GM21825 (cell line): ENCODE results near the gene PRPF39.

Experiments
- ATAC-seq: cut with Tn5 transposase; IDR thresholded peaks from one replicate; pipeline ENCODE4 v1.9.1; 2021; ENCODE audit warnings: mild to moderate bottlenecking, moderate library complexity; ENCODE audit not compliant: unreplicated experiment

PRPF39 gene, protein sequence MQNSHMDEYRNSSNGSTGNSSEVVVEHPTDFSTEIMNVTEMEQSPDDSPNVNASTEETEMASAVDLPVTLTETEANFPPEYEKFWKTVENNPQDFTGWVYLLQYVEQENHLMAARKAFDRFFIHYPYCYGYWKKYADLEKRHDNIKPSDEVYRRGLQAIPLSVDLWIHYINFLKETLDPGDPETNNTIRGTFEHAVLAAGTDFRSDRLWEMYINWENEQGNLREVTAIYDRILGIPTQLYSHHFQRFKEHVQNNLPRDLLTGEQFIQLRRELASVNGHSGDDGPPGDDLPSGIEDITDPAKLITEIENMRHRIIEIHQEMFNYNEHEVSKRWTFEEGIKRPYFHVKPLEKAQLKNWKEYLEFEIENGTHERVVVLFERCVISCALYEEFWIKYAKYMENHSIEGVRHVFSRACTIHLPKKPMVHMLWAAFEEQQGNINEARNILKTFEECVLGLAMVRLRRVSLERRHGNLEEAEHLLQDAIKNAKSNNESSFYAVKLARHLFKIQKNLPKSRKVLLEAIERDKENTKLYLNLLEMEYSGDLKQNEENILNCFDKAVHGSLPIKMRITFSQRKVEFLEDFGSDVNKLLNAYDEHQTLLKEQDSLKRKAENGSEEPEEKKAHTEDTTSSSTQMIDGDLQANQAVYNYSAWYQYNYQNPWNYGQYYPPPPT

DNA sequence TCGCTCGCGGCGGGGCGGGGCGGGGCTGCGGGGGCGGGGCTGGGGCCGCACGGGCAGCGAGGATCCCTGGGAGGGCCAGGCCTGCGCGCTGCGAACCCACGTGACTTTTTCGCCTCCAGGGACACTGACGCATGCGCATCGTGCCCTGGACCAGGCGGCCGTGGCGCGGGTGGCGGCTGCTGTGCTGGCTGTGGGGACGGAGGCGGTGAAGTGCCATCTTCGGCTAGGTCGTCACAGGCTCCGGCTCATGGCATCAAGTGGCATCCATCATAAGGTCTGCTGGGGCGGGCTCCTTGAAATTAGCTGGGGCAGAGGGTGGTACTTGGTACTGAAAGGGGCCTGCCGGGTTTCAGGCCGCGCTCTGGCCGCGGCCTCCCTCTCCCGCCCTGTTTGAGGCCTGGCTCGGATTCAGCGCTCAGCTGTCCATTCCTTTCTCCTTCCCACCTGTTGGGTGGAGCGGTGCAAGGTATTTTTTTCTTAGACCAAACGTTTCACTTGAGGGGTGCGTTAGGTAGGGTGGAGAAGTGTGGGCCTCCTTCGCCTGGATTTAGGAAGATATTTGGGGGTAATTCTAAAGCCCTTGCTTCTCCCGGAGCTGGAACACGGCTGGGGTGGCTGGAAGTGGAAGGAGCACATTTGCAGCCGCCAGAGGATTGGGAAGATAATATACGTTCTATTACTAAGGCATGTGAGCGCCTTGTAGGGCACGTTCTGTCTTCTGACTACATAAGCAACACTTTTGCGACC is at the start of gene PRPF39:
PRPF39 (plus strand) TSS at position 141 of the 747 bp plus-strand sequence. CDS start 11,124 bp downstream, outside the sequence.
- peak; percentile 94 for ATAC-seq

DNA sequence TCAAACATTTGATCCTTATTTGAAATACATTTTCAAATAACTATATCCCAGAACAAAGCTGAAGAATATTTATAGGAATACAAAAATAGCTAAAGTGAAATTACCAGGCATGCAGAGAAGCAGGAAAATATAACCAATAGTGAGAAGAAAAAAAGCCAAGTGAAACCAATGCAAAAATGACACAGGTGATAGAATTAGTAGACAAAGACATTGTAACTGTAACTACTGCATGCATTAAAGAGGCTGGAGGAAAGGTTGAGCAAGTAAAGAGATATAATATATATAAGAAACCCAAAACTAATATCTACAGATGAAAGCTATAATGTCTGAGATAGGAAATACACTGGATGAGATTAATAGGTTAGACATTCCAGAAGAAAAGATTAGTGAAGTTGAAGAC is 49.2 kb upstream of the PRPF39 start:
- no peak for ATAC-seq

DNA sequence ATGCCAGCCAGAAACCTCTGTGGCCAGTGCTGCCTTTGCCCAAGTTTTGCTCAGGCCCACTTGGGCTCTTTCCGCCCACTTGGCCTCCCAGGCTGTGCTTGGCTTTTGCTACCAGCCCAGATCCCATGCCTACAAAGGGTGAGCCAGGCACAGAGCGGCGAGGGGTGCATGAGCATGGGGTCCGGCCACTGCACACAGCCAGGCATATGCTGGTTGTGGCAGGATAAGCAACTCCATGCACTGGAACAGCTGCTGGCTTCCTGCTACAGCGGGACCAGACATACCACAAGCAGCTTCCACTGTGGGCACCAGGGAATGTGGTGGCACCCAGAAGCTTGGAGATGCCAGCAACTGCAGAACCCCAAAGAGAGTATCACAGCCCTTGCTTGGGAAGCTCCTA is 45.7 kb upstream of the PRPF39 start:
- ATAC-seq, result no peak

DNA sequence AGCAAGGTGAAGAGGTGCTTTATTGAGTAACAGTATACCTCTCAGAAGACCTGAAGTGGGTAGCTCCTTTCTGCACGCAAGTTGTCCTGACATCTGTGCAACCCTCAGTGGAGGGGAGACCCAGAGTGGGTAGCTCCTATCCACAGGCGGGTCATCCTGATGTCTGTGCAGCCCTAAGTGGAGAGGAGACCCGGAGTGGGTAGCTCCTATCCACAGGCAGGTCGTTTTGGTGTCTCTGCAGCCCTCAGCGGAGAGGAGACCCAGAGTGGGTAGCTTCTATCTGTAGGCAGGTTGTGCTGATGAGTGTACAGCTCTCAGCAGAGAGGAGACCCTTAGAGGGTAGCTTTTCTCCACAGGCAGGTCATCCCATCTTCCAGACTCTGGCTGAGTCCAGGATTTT is 45.1 kb upstream of the PRPF39 start:
- ATAC-seq, result no peak

DNA sequence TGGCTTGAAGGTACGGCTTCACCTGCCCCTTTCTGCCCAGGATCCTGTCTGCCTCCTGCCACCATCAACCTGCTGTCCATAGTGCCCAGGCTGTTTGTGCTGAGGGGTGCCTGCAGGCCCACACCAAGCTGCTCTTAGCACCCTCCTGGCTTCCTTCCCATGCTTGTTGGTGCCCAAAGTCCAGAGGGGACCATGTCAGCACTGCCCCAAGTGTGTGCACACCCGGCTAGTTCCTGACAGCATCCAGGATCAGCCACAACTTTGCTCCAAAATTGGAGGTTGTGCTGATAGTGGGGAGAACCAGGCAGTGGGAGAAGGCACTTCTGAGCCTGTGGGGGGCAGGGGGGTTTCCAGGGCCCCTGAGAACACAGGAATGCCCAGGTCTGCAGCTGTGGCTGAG is 44.5 kb upstream of the PRPF39 start:
- ATAC-seq, result no peak

DNA sequence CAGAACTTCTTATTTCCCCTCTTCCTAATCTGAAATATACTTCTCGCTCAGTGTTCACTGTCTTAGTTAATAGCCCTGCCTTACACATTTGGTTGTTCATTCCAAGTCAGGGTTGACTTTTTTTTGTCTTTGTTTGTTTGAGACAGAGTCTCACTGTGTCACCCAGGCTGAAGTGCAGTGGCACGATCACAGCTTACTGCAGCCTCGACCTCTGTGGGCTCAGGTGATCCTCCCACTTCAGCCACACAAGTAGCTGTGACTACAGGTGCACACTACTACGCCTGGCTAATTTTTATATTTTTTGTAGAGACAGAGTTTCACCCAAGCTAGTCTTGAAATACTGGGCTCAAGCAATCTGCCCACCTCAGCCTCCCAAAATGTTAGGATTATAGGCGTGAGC is 42.3 kb upstream of the PRPF39 start:
- no peak for ATAC-seq

DNA sequence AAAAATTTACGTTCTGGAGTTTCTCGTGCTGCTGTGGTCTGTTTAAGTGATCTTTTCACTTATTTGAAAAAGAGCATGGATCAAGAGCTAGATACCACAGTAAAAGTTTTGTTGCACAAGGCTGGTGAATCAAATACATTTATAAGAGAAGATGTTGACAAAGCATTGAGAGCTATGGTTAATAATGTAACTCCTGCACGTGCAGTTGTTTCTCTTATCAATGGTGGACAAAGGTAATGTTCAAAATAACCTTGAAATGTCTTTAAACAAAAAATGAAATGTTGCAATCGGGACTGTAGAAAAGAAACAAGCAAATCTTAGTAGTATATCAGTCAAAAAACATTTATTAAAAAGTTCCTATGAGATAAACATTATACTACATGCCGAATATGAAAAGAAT is 39.3 kb upstream of the PRPF39 start:
- ATAC-seq, result no peak

DNA sequence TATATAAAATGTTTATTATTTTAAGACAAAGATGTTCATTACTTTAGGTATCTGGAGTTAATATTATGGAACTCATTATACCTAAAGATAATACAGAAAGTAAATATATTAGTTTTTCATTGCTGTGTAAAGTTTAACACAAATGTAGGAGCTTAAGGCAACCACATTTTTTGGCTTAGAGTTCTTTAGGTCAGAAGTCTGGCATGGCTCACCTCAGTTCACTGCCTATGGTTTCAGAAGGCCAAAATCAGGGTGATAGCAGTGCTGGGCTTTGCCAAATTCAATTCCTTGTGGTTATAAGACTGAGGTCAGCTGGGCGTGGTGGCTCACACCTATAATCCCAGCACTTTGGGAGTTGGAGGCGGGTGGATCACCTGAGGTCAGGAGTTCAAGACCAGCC is 35.5 kb upstream of the PRPF39 start:
- ATAC-seq, result no peak

DNA sequence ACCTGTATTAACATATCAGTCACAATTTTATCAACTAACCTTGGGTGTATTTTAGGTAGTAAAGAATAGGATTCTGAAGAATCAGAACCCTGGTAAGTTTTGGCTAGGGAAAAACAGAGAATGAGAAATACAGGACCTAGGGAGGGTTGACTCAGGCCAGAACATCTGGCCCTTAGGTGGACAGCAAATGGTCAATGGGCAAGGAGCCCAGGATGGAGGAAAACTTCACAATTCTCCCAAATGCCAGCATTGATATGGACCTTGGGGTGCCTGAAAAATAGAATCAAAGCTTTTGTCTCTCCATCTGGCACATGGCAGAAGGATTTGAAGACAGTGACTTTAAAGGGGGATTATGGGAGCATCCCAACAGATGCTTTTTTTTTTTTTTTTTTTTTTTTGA is 32.7 kb upstream of the PRPF39 start:
- ATAC-seq, result no peak

DNA sequence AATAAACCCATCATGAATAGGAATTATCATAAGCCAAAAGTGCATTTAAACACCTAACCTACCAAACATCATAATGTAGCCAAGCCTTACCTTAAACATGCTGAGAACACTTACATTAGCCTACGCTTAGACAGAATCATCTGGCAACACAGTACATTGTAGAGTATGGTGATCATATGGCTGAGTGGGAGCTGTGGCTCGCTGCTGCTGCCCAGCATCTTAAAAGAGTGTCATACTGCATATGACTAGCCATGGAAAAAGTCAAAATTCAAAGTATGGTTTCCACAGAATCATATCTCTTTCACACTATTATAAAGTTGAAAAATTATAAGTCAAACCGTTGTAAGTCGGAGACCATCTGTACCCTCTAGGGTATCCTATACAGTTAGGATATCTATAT is 32.0 kb upstream of the PRPF39 start:
- no peak for ATAC-seq

DNA sequence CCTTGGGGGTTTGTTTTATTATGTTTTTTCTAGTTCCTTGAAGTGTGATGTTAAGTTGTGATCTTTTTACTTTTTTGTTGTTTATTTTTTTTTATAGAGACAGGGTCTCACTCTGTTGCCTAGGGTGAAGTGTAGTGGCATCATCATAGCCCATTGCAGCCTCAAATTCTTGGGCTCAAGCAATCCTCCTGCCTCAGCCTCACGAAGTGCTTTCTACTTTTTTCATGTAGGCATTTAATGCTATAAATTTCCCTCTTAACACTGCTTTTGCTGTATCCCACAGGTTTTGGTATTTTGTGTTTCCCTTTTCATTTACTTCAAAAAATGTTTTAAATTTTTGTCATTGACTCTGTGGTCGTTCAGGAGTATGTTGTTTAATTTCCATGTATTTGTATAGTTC is 26.6 kb upstream of the PRPF39 start:
- ATAC-seq, result no peak

DNA sequence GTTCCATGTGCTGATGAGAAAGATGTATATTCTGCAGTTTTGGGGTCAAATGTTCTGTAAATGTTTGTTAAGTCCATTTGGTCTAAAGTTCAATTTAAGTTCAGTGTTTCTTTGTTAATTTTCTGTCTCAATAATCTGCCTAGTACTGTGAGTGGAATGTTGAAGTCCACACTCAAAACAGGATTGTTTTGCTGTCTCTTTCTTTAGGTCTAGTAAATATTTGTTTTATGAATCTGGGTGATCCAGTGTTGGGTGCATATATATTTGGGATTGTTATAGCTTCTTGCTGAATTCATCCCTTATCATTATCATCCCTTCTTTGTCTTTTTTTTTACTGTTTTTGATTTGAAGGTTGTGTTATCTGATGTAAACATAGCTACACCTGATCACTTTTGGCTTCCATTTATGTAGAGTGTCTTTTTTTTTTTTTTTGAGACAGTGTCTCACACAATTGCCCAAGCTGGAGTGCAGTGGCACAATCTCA is 26.0 kb upstream of the PRPF39 start:
- no peak for ATAC-seq

DNA sequence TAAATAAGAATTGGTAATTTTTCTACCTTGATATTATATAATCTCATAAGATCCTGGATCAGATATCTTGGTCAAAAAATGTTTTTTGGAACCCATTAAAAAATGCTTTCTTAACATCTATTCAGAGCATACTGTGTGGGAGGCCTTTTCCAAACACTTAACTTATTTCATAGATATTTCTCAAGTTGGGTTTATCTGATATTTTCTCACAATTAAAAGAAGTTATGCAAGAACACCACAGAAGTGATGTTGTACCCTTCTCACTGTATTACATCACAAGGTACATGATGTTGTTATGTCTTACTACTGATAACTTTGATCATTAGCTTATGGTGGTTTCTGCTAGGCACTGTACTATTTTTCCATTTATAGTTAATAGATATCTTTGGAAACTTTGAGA is 23.4 kb upstream of the PRPF39 start:
- no peak for ATAC-seq

DNA sequence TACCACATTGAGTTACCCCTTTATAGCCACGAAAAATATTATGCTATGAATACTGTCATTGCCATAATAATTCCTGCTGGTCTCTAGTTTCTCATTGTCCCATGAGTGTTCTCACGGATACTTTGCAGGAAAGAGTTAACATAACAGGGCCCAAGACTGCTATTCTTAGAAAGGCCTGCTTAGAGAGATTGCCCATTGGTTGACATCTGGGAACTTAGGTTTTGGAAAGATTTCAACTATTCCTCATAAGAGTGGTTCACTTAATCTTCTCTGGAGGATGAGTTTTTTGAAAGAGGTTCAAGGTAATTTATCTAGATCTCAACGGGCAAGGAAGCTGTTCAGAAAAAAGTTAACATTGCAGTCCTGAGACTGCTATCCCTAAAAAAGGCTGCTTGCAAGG is 18.4 kb upstream of the PRPF39 start:
- no peak for ATAC-seq

DNA sequence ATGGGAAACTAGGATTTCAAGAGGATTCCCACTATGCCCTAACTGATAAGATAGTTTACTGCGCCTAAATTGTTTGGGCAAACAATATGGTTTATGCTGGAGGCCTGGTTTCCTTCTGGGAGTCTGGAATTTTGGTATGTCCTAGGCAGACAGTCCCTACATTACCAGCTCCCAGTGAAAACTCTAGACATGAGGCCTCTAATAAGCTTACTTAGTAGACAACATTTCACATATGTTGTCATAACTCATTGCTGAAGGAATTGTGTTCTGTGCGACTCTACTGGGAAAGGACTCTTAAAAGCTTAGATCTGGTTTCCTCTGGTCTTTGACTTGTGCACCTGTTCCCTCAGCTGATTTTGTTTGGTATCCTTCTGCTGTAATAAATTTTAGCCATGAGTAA is 18.0 kb upstream of the PRPF39 start:
- ATAC-seq, result no peak

DNA sequence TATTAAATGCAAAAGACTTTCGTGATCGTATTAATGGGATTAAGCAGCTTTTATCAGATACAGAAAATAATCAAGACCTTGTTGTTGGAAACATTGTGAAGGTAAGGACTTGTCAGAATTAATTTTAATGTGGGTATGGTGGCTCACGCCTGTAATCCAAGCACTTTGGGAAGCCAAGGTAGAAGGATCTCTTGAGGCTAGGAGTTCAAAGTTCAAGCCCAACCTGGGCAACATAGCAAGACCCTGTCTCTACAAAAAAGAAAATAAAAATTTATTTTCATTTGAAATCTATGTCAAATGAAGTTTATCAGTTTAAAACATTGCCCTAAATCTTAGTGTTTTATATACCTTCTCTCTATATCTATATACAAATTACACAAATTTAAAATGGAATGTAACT is 17.2 kb upstream of the PRPF39 start:
- ATAC-seq, result no peak

DNA sequence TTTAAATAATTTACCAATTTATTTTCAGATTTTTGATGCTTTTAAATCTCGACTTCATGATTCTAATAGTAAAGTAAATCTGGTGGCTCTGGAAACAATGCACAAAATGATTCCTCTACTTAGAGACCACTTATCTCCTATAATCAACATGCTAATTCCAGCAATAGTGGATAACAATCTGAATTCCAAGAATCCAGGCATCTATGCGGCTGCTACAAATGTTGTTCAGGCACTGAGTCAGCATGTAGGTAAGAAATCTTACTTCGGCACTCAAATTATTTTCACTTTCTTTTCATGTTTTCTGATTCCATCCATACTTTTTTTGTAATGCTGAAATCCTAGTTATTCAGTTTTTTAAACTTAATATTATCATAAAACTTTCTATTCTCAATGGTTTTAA is 15.5 kb upstream of the PRPF39 start:
- ATAC-seq, result no peak

DNA sequence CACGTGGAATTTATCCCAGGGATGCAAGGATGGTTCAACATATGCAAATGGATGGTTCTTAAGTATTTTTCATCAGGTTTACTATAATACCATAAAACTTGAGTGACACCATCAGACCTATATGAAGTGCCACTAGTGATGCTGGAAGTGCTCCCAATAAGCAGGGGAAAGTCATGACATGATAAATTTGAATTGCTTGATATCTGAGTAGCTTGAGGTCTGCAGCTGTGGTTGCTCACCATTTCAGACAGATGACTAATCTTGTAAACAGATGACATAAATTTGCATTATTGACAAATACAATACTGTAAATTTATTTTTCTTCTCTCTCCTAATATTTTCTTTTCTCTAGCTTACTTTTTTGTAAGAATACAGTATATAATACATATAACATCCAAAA is 13.7 kb upstream of the PRPF39 start:
- no peak for ATAC-seq

DNA sequence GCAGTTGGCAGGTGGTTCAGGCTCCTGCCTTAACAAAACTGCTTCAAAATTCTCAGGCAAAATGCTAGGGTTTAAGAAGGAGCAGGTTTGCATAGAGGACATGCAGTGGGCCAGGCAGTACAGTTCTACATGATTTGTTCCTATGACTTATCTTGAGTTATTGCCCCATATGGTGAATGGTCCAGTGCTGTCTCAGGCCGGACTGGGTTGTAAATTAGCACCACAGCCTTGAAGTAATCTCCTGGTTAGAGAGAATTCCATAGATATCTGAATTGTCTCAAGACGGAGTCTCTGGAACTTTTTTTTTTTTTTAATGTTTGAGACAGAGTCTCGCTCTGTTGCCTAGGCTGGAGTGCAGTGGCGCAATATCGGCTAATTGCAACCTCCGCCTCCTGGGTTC is 11.8 kb upstream of the PRPF39 start:
- ATAC-seq, result no peak

DNA sequence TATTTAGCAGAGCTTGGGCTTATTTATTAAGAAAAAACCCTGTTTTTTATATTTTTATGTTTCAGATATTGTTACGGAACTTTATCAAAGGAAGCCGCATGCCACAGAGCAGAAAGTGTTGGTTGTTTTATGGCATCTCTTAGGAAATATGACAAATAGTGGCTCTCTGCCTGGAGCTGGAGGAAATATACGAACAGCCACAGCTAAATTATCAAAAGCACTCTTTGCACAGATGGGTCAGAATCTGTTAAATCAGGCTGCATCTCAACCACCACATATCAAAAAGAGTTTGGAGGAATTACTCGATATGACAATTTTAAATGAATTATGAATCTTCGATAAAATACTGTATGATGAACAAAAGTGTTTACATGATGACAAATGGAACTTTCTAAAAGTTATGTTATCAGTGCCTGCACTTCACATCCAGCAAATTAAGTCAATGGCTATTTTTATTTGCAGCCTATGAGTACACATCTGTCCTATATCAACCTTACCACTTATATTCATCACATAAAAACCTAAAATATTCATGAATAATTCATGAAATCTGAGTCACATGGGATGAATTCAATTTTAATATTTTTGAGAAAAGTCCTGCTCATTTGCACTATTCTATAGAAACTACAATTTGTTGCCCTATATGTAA is 10.6 kb upstream of the PRPF39 start:
- ATAC-seq, result no peak

DNA sequence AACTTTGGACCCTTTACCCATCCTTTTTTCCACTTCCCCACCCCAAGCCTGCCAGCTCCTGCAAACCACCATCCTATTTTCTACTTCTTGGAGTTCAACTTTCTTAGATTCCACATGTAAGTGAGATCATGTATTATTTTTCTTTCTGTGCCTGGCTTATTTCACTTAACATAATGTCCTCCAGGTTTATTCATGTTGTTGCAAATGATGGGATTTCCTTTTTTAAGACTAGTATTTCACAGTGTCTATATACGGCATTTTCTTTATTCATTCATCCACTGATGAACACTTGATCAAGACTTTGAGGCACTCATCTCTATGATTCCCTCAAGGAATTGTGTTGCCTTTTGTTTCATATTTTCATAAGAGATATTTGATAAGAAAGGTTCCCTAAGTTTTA is 5.6 kb upstream of the PRPF39 start:
- no peak for ATAC-seq
